ENCODE measurements around the gene FZD1. TPM values are rescaled to one million over a fixed set of nuclear protein-coding genes. Genes with fewer than 3 reads are reported as not detected.

The FZD1 gene
- total and polyA plus RNA-seq, 2 of the 8 experiments (the other 6 are each of a cell fraction or from before 2014, with no cell fraction given): 0.62 to 0.91 TPM

DNA sequence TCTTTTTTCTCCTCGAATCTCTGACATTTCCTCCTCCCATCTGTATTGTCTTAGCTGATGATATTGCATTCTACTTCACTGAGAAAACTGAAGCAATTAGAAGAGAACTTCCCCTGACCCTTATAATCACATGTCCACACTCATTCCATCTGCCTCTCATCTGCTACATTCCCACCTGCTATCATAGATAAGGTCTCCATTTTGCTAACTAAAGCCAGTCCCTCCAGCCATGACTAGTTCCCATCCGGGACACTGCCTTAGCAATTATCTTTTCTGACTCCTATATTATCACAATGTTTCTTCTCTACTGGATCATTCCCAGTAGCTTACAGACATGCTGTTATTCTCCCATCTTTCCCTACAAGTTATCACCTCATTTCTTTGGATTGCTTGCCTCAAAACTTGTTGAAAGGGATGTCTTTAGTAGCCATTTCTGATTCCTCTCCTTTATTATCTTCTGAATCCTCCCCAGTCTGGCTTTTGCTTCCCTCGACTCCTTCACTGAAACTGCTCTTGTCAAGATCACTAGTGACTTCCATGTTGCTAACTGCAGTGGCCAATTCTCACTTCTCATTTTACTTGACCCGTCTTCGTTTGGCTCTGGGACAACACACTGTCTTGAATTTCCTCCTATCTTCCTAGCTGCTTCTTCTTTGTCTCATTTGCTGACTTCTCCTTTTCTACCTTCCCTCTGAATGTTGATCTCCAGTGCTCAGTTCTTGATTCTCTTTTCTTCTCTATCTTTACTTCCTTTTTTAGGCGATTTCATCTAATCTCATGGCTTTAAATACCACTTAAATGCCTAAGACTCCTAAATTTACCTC is 35.9 kb downstream of the FZD1 start:
- no peak overlapping the region for H2AK5ac ChIP-seq (ENCODE audit: low read depth, low read length)
- no peak overlapping the region for H3K27ac ChIP-seq (ENCODE audit: low read depth, low read length)
- no peak overlapping the region for H3K18ac ChIP-seq (ENCODE audit: extremely low read depth, low read length)
- H3K56ac ChIP-seq (replicated peaks; ENCODE audit: insufficient read length, low read depth, low read length): no peak overlapping the region
- no peak overlapping the region for H4K91ac ChIP-seq (replicated peaks; ENCODE audit: insufficient read length, low read length)
- no peaks in the 10 kb centered on the region; a peak in 1 of 7 replicates for H3K4me1 ChIP-seq (replicated peaks in 1 of 4; ENCODE audit: control insufficient read depth in 3 of 4, insufficient read depth in 4 of 4, low read length in 3 of 4)
- no peaks in the 10 kb centered on the region for H3K79me1 ChIP-seq (ENCODE audit: low read depth, low read length)
- no peak overlapping the region for H2BK20ac ChIP-seq (ENCODE audit: low read length)
- no peak overlapping the region for H3K9ac ChIP-seq (replicated peaks in 1 of 4; ENCODE audit: extremely low read depth in 1 of 4, low read depth in 3 of 4, low read length in 3 of 4)
- 88% methylated on average over 6 of the region's 6 CpGs; no CpG with 5 or more reads in 1 of the 2 experiments for WGBS, 2 experiments (ENCODE audit: extremely low coverage in 1 of 2, insufficient coverage in 1 of 2, insufficient read length in 1 of 2, insufficient replicate concordance in 2 of 2, low coverage in 1 of 2, low lambda C conversion rate in 2 of 2, missing lambda C conversion rate in 1 of 2)
- no peaks in the 10 kb centered on the region; a peak in 1 of 7 replicates for H3K27me3 ChIP-seq (replicated peaks in 1 of 4; ENCODE audit: control insufficient read depth in 3 of 4, extremely low read depth in 1 of 4, insufficient read depth in 3 of 4, low read length in 3 of 4)
- H2AFZ ChIP-seq (ENCODE audit: low read length): no peak overlapping the region
- no peak overlapping the region for H2BK120ac ChIP-seq (replicated peaks; ENCODE audit: low read depth, low read length)
- DNase-seq (ENCODE audit: low read depth in 1 of 2, low spot score in 2 of 2) (no peak), FAIRE-seq (no peak)
- peaks cover 0 to 3% of the 10 kb centered on the region in 2 experiments; a peak in 1 of 4 replicates for H3K9me3 ChIP-seq (ENCODE audit: insufficient read depth in 2 of 2, low read depth in 1 of 2, low read length in 1 of 2)
- H4K20me1 ChIP-seq (replicated peaks in 1 of 2; ENCODE audit: control insufficient read depth in 1 of 2, insufficient read depth in 2 of 2, low read length in 2 of 2): no peaks in the 10 kb centered on the region
- H3K4me2 ChIP-seq (ENCODE audit: insufficient read depth in 1 of 2, low read depth in 2 of 2, low read length in 2 of 2): no peak overlapping the region
- no peak overlapping the region for H3K23ac ChIP-seq (ENCODE audit: insufficient read length)
- no peak overlapping the region for H4K8ac ChIP-seq (ENCODE audit: extremely low read depth, insufficient read depth, low read length)
- H3K4ac ChIP-seq (replicated peaks; ENCODE audit: insufficient read length, low read depth, low read length): no peak overlapping the region
- ChIA-PET CTCF (ENCODE audit: partially characterized antibody) (interaction anchor here (0.8 to 1.9 kb wide), 3 partner anchors 9 to 35 kb away, joined by 3 to 5 read pairs (median 3); no protein-coding TSS in a partner anchor), POLR2A (ENCODE audit: partially characterized antibody) (no interaction called here)
- no peak overlapping the region for H2BK12ac ChIP-seq (ENCODE audit: low read depth, low read length)
- no peak for TF ChIP-seq EGR1 (IDR thresholded peaks at IDR 0.05; ENCODE audit: borderline replicate concordance, low read depth, low read length)
- no peak overlapping the region for H2BK5ac ChIP-seq (ENCODE audit: low read depth, low read length)
- H3K4me3 ChIP-seq (ENCODE audit: extremely low read depth in 1 of 4, insufficient read depth in 2 of 4, low read depth in 3 of 4, low read length in 4 of 4): no peak overlapping the region
- H3K23me2 ChIP-seq (ENCODE audit: low read depth, low read length): no peaks in the 10 kb centered on the region
- H3K36me3 ChIP-seq (ENCODE audit: control insufficient read depth in 2 of 4, insufficient read depth in 4 of 4, low read length in 3 of 4): no peaks in the 10 kb centered on the region
- no peaks in the 10 kb centered on the region for H3K79me2 ChIP-seq (ENCODE audit: control insufficient read depth in 1 of 2, insufficient read depth in 2 of 2, low read length in 2 of 2)
- no peak overlapping the region for H2BK15ac ChIP-seq (ENCODE audit: low read length)
- no peak overlapping the region for H3K14ac ChIP-seq (ENCODE audit: insufficient read length)
- no peak overlapping the region for H4K5ac ChIP-seq (ENCODE audit: insufficient read length, low read depth, low read length)
